ENCODE results near the gene PLPPR3. TPM values are rescaled to one million over a fixed set of nuclear protein-coding genes. Genes with fewer than 3 reads are reported as not detected.

Gene PLPPR3
- 46.3 and 50.9 TPM in 2 replicates for total RNA-seq
- long read RNA-seq = 0 reads

GRCh38 chr19:821825-822503 lies at the start of gene PLPPR3:
Gene PLPPR3 (minus strand): TSS chr19:821955. CDS start chr19:821559, 396 bp downstream.
- Mint-ChIP-seq H3K27ac (ENCODE audit: unreplicated experiment) (no peak within 1 kb of the TSS), H3K4me1 (no peaks in the 10 kb centered on the region), H3K4me3 (peak within 1 kb of the TSS; percentile 81), H3K36me3 (ENCODE audit: low read depth) (no peaks in the 10 kb centered on the region), H3K9me3 (no peaks in the 10 kb centered on the region), H3K27me3 (ENCODE audit: low read depth) (no peaks in the 10 kb centered on the region)
- no peak for TF ChIP-seq CTCF (conservative IDR thresholded peaks at IDR 0.05)
- DNase-seq (ENCODE audit: low read depth, low spot score) = peak; percentile 55

GRCh38 chr19:870963-871401 lies 49.2 kb upstream of the PLPPR3 start:
- no peak overlapping the region for H3K4me3 Mint-ChIP-seq
- peaks cover 10% of the 10 kb centered on the region for H3K27me3 Mint-ChIP-seq (ENCODE audit: low read depth)
- TF ChIP-seq CTCF (conservative IDR thresholded peaks at IDR 0.05) = no peak
- no peak for DNase-seq (ENCODE audit: low read depth, low spot score)
- no peak overlapping the region for H3K27ac Mint-ChIP-seq (ENCODE audit: unreplicated experiment)
- peaks cover 6% of the 10 kb centered on the region for H3K36me3 Mint-ChIP-seq (ENCODE audit: low read depth)
- no peaks in the 10 kb centered on the region for H3K9me3 Mint-ChIP-seq
- peaks cover 4% of the 10 kb centered on the region for H3K4me1 Mint-ChIP-seq

- TF ChIP-seq CTCF (conservative IDR thresholded peaks at IDR 0.05) = no peak
- Mint-ChIP-seq H3K9me3 (no peaks in the 10 kb centered on the region), H3K4me3 (no peak overlapping the region), H3K27me3 (ENCODE audit: low read depth) (peaks cover 13% of the 10 kb centered on the region), H3K27ac (ENCODE audit: unreplicated experiment) (no peak overlapping the region), H3K36me3 (ENCODE audit: low read depth) (peaks cover 6% of the 10 kb centered on the region), H3K4me1 (peaks cover 4% of the 10 kb centered on the region)
- DNase-seq (ENCODE audit: low read depth, low spot score) = no peak
Observed at GRCh38 chr19:870314-870713, 48.6 kb upstream of the PLPPR3 start.

GRCh38 chr19:869245-870177 lies 47.8 kb upstream of the PLPPR3 start:
- peaks cover 4% of the 10 kb centered on the region for H3K4me1 Mint-ChIP-seq
- H3K36me3 Mint-ChIP-seq (ENCODE audit: low read depth) = peaks cover 6% of the 10 kb centered on the region
- H3K27me3 Mint-ChIP-seq (ENCODE audit: low read depth) = peaks cover 16% of the 10 kb centered on the region
- no peaks in the 10 kb centered on the region for H3K9me3 Mint-ChIP-seq
- no peak for TF ChIP-seq CTCF (conservative IDR thresholded peaks at IDR 0.05)
- no peak overlapping the region for H3K27ac Mint-ChIP-seq (ENCODE audit: unreplicated experiment)
- no peak for DNase-seq (ENCODE audit: low read depth, low spot score)
- H3K4me3 Mint-ChIP-seq = no peak overlapping the region

- H3K9me3 Mint-ChIP-seq = no peaks in the 10 kb centered on the region
- no peak overlapping the region for H3K27ac Mint-ChIP-seq (ENCODE audit: unreplicated experiment)
- no peak for TF ChIP-seq CTCF (conservative IDR thresholded peaks at IDR 0.05)
- no peak overlapping the region for H3K4me3 Mint-ChIP-seq
- H3K27me3 Mint-ChIP-seq (ENCODE audit: low read depth) = peaks cover 20% of the 10 kb centered on the region
- DNase-seq (ENCODE audit: low read depth, low spot score) = no peak
- H3K36me3 Mint-ChIP-seq (ENCODE audit: low read depth) = peaks cover 6% of the 10 kb centered on the region
- peaks cover 7% of the 10 kb centered on the region for H3K4me1 Mint-ChIP-seq
Observed at GRCh38 chr19:868458-869244, 46.9 kb upstream of the PLPPR3 start.

Data from neural crest cell (in vitro differentiated cells).